HepG2 (cell line): ENCODE measurements around the gene IKZF3. TPM values are rescaled to one million over a fixed set of nuclear protein-coding genes. Genes with fewer than 3 reads are reported as not detected.

ENCODE experiments used
- ARID4A ChIP-seq: sonication (generic); formaldehyde crosslinking; IDR thresholded peaks from 2 replicates; pipeline ENCODE4 v1.5.0; 2020; ENCODE audit warnings: mild to moderate bottlenecking, missing genetic modification reagents, borderline replicate concordance
- HBP1 ChIP-seq: IDR thresholded peaks from 2 replicates; pipeline ENCODE4 v1.6.1; 2016; ENCODE audit warnings: low read depth, control low read depth
- JUNB ChIP-seq: sonication (generic); formaldehyde crosslinking; IDR thresholded peaks from 2 replicates; pipeline ENCODE4 v1.8.0; 2022; ENCODE audit warnings: missing genetic modification reagents, mild to moderate bottlenecking, borderline replicate concordance
- MTA1 ChIP-seq: sonication (generic); formaldehyde crosslinking; IDR thresholded peaks from 2 replicates; pipeline ENCODE4 v1.4.0; 2020; ENCODE audit warnings: missing genetic modification reagents, mild to moderate bottlenecking, borderline replicate concordance
- NFKBIZ ChIP-seq: IDR thresholded peaks from 2 replicates; pipeline ENCODE4 v1.6.1; 2018; ENCODE audit warnings: missing genetic modification reagents, missing compliant biosample characterization
- POGZ ChIP-seq: sonication (generic); formaldehyde crosslinking; IDR thresholded peaks from 2 replicates; pipeline ENCODE4 v1.4.0; 2020; ENCODE audit warnings: mild to moderate bottlenecking, missing genetic modification reagents
- PTBP1 ChIP-seq: fragments of 200-400 bp; formaldehyde crosslinking; IDR thresholded peaks from 2 replicates; pipeline ENCODE4 v1.6.1; 2018; ENCODE audit warnings: low read length, low read depth; ENCODE audit not compliant: poor library complexity, severe bottlenecking
- RBM22 ChIP-seq: fragments of 200-400 bp; formaldehyde crosslinking; optimal IDR thresholded peaks from 2 replicates; pipeline ENCODE3; 2017; ENCODE audit warnings: mild to moderate bottlenecking, low read length, moderate library complexity
- TAF1 ChIP-seq: sonication (generic); formaldehyde crosslinking; IDR thresholded peaks from 2 replicates; pipeline ENCODE4 v1.4.0; 2020; ENCODE audit warnings: missing genetic modification reagents
- ZKSCAN8 ChIP-seq: IDR thresholded peaks from 2 replicates; pipeline ENCODE4 v1.6.1; 2016; ENCODE audit warnings: borderline replicate concordance, missing genetic modification reagents, missing compliant biosample characterization
- ZNF121 ChIP-seq: sonication (generic); formaldehyde crosslinking; IDR thresholded peaks from 2 replicates; pipeline ENCODE4 v1.5.0; 2020; ENCODE audit warnings: mild to moderate bottlenecking, missing genetic modification reagents
- ZNF274 ChIP-seq: sonication (generic); formaldehyde crosslinking; IDR thresholded peaks from 2 replicates; pipeline ENCODE4 v1.5.1; 2020; ENCODE audit warnings: mild to moderate bottlenecking, missing genetic modification reagents
- ZNF615 ChIP-seq: sonication (generic); formaldehyde crosslinking; IDR thresholded peaks from 2 replicates; pipeline ENCODE4 v1.5.0; 2020; ENCODE audit warnings: mild to moderate bottlenecking, missing genetic modification reagents, borderline replicate concordance
- ZNF746 ChIP-seq: sonication (generic); formaldehyde crosslinking; IDR thresholded peaks from 2 replicates; pipeline ENCODE4 v1.8.0; 2022; ENCODE audit warnings: mild to moderate bottlenecking, missing genetic modification reagents
- ZZZ3 ChIP-seq: sonication (generic); formaldehyde crosslinking; IDR thresholded peaks from 2 replicates; pipeline ENCODE4 v1.4.0; 2020; ENCODE audit warnings: missing genetic modification reagents, mild to moderate bottlenecking, borderline replicate concordance
- polyA plus RNA-seq, 8 experiments: library from polyadenylated mRNA; depleted of rRNA in 3 of 8; stranded (reverse) in 7 of 8; unstranded in 1 of 8; fragments of >200 nt; fragmentation: Illumina TruSeq in 4 of 8; extraction: Trizol in 4 of 8; gene quantifications; 2 replicates each; pipeline versions ENCODE4 v1.2.1 to v1.2.3, GENCODE V29; 2011 to 2016; ENCODE audit warnings: low read depth in 4 of 8, missing spikeins in 1 of 8, mixed read lengths in 1 of 8; ENCODE audit not compliant: insufficient read depth in 1 of 8
- total RNA-seq, 5 experiments: library from RNA; depleted of rRNA; stranded (reverse); fragments of >200 nt; fragmentation: Illumina TruSeq; extraction: Trizol; gene quantifications; 2 replicates each; pipeline ENCODE4 v1.2.3, GENCODE V29; 2016; ENCODE audit warnings: low read depth in 1 of 5
- TF ChIP-seq, protein P1 (sequence below): sonication (generic); formaldehyde crosslinking; IDR thresholded peaks from 2 replicates; pipeline ENCODE4 v1.4.0; 2020; ENCODE audit warnings: missing genetic modification reagents, borderline replicate concordance
- TF ChIP-seq, protein P2 (sequence below): sonication (generic); formaldehyde crosslinking; IDR thresholded peaks from 2 replicates; pipeline ENCODE4 v1.4.0; 2020; ENCODE audit warnings: mild to moderate bottlenecking, missing genetic modification reagents

IKZF3 gene
- total and polyA plus RNA-seq, 2 of the 13 experiments (the other 11 are each of a cell fraction or from before 2014, with no cell fraction given): not detected

DNA sequence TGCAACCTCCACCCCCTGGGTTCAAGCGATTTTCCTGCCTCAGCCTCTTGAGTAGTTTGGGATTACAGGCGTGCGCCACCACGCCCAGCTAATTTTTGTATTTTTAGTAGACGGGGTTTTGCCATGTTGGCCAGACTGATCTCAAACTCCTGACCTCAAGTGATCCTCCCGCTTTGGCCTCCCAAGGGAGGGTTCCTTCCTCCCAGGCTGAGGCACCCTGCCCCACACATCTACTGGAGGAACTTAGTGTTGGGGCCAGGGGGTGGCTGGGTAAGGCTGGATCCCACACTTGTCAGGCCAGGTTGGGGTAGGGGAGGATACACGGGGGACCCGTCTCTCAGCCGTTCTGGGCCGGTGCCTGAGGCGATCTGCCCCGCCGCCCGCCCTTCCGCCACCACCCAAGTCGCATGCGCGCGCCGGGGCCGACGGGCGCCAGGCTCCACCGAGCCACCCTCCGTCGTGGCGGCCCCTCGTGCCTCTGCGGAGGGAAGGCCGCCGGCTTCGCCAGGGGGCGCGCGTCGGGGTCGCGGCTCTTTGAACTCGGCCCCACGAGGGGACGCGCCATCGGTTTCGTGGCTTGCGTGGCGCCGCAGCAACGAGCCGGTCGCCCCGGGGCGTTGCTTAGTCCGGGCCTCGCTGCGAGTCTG lies 110.5 kb downstream of the IKZF3 start (continued):
- TF ChIP-seq, protein P1, sequence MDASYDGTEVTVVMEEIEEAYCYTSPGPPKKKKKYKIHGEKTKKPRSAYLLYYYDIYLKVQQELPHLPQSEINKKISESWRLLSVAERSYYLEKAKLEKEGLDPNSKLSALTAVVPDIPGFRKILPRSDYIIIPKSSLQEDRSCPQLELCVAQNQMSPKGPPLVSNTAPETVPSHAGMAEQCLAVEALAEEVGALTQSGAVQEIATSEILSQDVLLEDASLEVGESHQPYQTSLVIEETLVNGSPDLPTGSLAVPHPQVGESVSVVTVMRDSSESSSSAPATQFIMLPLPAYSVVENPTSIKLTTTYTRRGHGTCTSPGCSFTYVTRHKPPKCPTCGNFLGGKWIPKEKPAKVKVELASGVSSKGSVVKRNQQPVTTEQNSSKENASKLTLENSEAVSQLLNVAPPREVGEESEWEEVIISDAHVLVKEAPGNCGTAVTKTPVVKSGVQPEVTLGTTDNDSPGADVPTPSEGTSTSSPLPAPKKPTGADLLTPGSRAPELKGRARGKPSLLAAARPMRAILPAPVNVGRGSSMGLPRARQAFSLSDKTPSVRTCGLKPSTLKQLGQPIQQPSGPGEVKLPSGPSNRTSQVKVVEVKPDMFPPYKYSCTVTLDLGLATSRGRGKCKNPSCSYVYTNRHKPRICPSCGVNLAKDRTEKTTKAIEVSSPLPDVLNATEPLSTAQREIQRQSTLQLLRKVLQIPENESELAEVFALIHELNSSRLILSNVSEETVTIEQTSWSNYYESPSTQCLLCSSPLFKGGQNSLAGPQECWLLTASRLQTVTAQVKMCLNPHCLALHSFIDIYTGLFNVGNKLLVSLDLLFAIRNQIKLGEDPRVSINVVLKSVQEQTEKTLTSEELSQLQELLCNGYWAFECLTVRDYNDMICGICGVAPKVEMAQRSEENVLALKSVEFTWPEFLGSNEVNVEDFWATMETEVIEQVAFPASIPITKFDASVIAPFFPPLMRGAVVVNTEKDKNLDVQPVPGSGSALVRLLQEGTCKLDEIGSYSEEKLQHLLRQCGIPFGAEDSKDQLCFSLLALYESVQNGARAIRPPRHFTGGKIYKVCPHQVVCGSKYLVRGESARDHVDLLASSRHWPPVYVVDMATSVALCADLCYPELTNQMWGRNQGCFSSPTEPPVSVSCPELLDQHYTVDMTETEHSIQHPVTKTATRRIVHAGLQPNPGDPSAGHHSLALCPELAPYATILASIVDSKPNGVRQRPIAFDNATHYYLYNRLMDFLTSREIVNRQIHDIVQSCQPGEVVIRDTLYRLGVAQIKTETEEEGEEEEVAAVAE (CRISPR knock-in tag): no peak
- peak; percentile 7; the same call in 1 of the 2 replicates for TF ChIP-seq HBP1
- TF ChIP-seq NFKBIZ: no peak
- TF ChIP-seq ZKSCAN8 (CRISPR knock-in tag): no peak
- TF ChIP-seq TAF1 (CRISPR knock-in tag): no peak
- TF ChIP-seq PTBP1: no peak
- no peak for TF ChIP-seq RBM22
- TF ChIP-seq ARID4A (CRISPR knock-in tag): no peak
- TF ChIP-seq ZNF615 (CRISPR knock-in tag): no peak
- no peak for TF ChIP-seq ZNF274 (CRISPR knock-in tag)
- TF ChIP-seq, protein P2, sequence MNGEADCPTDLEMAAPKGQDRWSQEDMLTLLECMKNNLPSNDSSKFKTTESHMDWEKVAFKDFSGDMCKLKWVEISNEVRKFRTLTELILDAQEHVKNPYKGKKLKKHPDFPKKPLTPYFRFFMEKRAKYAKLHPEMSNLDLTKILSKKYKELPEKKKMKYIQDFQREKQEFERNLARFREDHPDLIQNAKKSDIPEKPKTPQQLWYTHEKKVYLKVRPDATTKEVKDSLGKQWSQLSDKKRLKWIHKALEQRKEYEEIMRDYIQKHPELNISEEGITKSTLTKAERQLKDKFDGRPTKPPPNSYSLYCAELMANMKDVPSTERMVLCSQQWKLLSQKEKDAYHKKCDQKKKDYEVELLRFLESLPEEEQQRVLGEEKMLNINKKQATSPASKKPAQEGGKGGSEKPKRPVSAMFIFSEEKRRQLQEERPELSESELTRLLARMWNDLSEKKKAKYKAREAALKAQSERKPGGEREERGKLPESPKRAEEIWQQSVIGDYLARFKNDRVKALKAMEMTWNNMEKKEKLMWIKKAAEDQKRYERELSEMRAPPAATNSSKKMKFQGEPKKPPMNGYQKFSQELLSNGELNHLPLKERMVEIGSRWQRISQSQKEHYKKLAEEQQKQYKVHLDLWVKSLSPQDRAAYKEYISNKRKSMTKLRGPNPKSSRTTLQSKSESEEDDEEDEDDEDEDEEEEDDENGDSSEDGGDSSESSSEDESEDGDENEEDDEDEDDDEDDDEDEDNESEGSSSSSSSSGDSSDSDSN (CRISPR knock-in tag): no peak
- 0 out of 2 replicates have a peak, but pooled peaks have one; percentile 63 for TF ChIP-seq ZNF746
- TF ChIP-seq MTA1 (CRISPR knock-in tag): no peak
- peak; percentile 39; the same call in 1 of the 2 replicates for TF ChIP-seq ZNF121
- no peak for TF ChIP-seq POGZ (CRISPR knock-in tag)
- TF ChIP-seq ZZZ3 (CRISPR knock-in tag): 0 out of 2 replicates have a peak, but pooled peaks have one; percentile 9
- TF ChIP-seq JUNB (CRISPR knock-in tag): no peak
